ENCODE data around the gene PLEKHM2. TPM values are rescaled to one million over a fixed set of nuclear protein-coding genes. Genes with fewer than 3 reads are reported as not detected.

PLEKHM2 gene
- total RNA-seq, 2 experiments from 2014 or later: 27.5 to 45.7 TPM

DNA sequence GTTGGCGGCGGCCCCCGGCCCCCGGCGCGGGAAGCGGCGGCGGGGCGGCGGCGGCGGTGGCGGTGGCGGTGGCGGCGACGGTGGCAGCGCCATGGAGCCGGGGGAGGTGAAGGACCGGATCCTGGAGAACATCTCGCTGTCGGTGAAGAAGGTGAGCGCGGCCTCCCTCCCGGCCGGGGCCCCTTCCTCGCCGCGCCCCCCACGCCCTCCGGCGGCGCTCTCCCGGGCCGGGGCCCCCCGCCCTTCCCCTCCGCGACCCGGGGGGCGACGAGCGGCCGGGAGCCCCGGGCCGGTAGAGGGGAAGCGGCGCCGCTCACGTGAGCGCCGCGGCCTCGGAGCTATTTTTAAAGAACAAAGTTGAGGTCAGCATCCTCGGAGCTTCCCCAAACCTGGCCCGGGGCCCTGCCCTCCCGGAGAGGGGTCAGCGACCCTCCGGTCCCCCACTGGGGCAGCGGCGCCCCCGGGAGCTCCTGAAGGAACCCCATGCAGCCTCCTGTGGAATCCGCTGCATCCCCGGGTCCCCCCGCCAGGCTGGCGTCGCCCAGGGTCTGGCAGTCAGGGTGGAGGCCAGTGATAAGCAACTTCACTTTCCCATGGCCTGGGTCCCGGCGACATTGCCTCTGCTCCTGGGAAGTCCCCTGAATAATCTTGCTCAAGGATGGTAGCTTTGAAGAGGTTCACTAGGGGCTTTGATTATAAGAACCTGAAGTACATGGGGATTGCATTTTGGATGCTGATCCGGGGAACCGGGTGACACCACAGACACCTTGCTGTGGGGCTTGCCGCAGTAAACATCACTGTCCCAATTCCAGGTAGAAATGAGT lies 560 bp downstream of the PLEKHM2 start:
- H4K20me1 ChIP-seq (ENCODE audit: insufficient read depth, low read length): no peaks in the 10 kb centered on the region
- peaks cover 5% of the 10 kb centered on the region for H3K36me3 ChIP-seq (ENCODE audit: insufficient read depth, low read length)
- ChIA-PET POLR2A (interaction anchor here (0.8 to 2.7 kb wide), 3 partner anchors 12 to 68 kb away, joined by 3 to 13 read pairs (median 3); no protein-coding TSS in a partner anchor), CTCF (ENCODE audit: unreplicated experiment) (no interaction called here)
- no peaks in the 10 kb centered on the region for H3K9me3 ChIP-seq (ENCODE audit: low read length)
- H3K79me2 ChIP-seq (ENCODE audit: insufficient read depth, low read depth, low read length): peaks cover 38% of the 10 kb centered on the region; the same call in 1 of the 2 replicates
- no TSS peak for BruUV-seq (replicated peaks)
- H3K4me2 ChIP-seq (ENCODE audit: low read length): peak overlapping the region; percentile 89
- no peaks in the 10 kb centered on the region for H3K9me2 ChIP-seq (ENCODE audit: insufficient read depth, low read length)
- peak overlapping the region; percentile 40; the same call in 1 of the 2 replicates for H2AFZ ChIP-seq (ENCODE audit: low read length)
- intact Hi-C loops (cut with micrococcal nuclease; ENCODE audit: unreplicated experiment): no loop called here
- H3K4me3 ChIP-seq (ENCODE audit: low read depth, low read length, poor library complexity, severe bottlenecking): peak overlapping the region; percentile 83
- H3K4me1 ChIP-seq (ENCODE audit: insufficient read depth, low read length, poor library complexity, severe bottlenecking): peaks cover 13% of the 10 kb centered on the region
- peak overlapping the region; percentile 20 for H3K27ac ChIP-seq (ENCODE audit: low read depth, low read length, poor library complexity, severe bottlenecking)
- DNase-seq (ENCODE audit: low spot score): peak; percentile 43
- TF ChIP-seq, protein P1, sequence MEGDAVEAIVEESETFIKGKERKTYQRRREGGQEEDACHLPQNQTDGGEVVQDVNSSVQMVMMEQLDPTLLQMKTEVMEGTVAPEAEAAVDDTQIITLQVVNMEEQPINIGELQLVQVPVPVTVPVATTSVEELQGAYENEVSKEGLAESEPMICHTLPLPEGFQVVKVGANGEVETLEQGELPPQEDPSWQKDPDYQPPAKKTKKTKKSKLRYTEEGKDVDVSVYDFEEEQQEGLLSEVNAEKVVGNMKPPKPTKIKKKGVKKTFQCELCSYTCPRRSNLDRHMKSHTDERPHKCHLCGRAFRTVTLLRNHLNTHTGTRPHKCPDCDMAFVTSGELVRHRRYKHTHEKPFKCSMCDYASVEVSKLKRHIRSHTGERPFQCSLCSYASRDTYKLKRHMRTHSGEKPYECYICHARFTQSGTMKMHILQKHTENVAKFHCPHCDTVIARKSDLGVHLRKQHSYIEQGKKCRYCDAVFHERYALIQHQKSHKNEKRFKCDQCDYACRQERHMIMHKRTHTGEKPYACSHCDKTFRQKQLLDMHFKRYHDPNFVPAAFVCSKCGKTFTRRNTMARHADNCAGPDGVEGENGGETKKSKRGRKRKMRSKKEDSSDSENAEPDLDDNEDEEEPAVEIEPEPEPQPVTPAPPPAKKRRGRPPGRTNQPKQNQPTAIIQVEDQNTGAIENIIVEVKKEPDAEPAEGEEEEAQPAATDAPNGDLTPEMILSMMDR (conservative IDR thresholded peaks at IDR 0.05; ENCODE audit: low read length): no peak
- no peak for TF ChIP-seq EZH2phosphoT487 (IDR thresholded peaks at IDR 0.05; ENCODE audit: borderline replicate concordance, low read depth, low read length)

DNA sequence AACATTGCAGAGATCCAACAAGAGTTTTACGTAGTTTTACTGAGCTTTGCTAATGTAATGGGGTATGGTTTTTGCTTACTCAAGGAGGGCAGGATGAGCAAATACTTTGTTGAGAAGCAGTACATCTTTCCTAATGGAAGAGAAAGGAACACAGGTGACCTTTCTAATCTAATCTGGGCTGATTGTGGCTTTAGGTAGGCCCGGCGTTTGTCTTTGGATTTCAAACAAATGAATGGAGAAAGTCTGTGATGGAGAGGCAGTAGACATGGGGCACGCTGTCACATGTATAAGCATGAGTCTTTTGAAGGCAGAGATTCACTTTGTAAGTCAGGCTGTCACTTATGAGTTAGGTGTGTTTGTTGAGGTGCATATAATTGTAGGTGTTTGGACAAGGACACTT lies 1.7 kb downstream of the PLEKHM2 start:
- ChIA-PET CTCF (ENCODE audit: unreplicated experiment) (no interaction called here), POLR2A (interaction anchor here (0.5 to 2.7 kb wide), 4 partner anchors 11 to 160 kb away, joined by 3 to 13 read pairs (median 4); no protein-coding TSS in a partner anchor)
- Histone ChIP-seq H3K79me2 (ENCODE audit: insufficient read depth, low read depth, low read length) (peaks cover 38% of the 10 kb centered on the region; the same call in 1 of the 2 replicates), H3K4me3 (ENCODE audit: low read depth, low read length, poor library complexity, severe bottlenecking) (peak overlapping the region; percentile 83), H3K27ac (ENCODE audit: low read depth, low read length, poor library complexity, severe bottlenecking) (no peak overlapping the region), H2AFZ (ENCODE audit: low read length) (no peak overlapping the region), H3K36me3 (ENCODE audit: insufficient read depth, low read length) (peaks cover 8% of the 10 kb centered on the region), H3K9me2 (ENCODE audit: insufficient read depth, low read length) (no peaks in the 10 kb centered on the region), H3K9me3 (ENCODE audit: low read length) (no peaks in the 10 kb centered on the region), H3K4me2 (ENCODE audit: low read length) (peak overlapping the region; percentile 89), H4K20me1 (ENCODE audit: insufficient read depth, low read length) (no peaks in the 10 kb centered on the region), H3K4me1 (ENCODE audit: insufficient read depth, low read length, poor library complexity, severe bottlenecking) (peaks cover 13% of the 10 kb centered on the region)
- intact Hi-C loops (cut with micrococcal nuclease; ENCODE audit: unreplicated experiment): no loop called here
- TF ChIP-seq, protein P1 (conservative IDR thresholded peaks at IDR 0.05; ENCODE audit: low read length): no peak
- TF ChIP-seq EZH2phosphoT487 (IDR thresholded peaks at IDR 0.05; ENCODE audit: borderline replicate concordance, low read depth, low read length): no peak
- no peak for DNase-seq (ENCODE audit: low spot score)
- BruUV-seq (replicated peaks): TSS peak; percentile 85

GRCh38 chr1:15687446-15687845 lies 3.3 kb downstream of the PLEKHM2 start:
- no peak overlapping the region for H3K4me3 ChIP-seq (ENCODE audit: low read depth, low read length, poor library complexity, severe bottlenecking)
- intact Hi-C loops (cut with micrococcal nuclease; ENCODE audit: unreplicated experiment): no loop called here
- H3K27ac ChIP-seq (ENCODE audit: low read depth, low read length, poor library complexity, severe bottlenecking): no peak overlapping the region
- no TSS peak for BruUV-seq (replicated peaks)
- no peaks in the 10 kb centered on the region for H3K9me2 ChIP-seq (ENCODE audit: insufficient read depth, low read length)
- DNase-seq (ENCODE audit: low spot score): no peak
- peaks cover 43% of the 10 kb centered on the region; the same call in 1 of the 2 replicates for H3K79me2 ChIP-seq (ENCODE audit: insufficient read depth, low read depth, low read length)
- TF ChIP-seq, protein P1 (conservative IDR thresholded peaks at IDR 0.05; ENCODE audit: low read length): no peak
- no peak for TF ChIP-seq EZH2phosphoT487 (IDR thresholded peaks at IDR 0.05; ENCODE audit: borderline replicate concordance, low read depth, low read length)
- peaks cover 13% of the 10 kb centered on the region for H3K4me1 ChIP-seq (ENCODE audit: insufficient read depth, low read length, poor library complexity, severe bottlenecking)
- no peaks in the 10 kb centered on the region for H4K20me1 ChIP-seq (ENCODE audit: insufficient read depth, low read length)
- no peaks in the 10 kb centered on the region for H3K9me3 ChIP-seq (ENCODE audit: low read length)
- peaks cover 8% of the 10 kb centered on the region for H3K36me3 ChIP-seq (ENCODE audit: insufficient read depth, low read length)
- no peak overlapping the region for H3K4me2 ChIP-seq (ENCODE audit: low read length)
- CTCF ChIA-PET (ENCODE audit: unreplicated experiment): no interaction called here
- no peak overlapping the region for H2AFZ ChIP-seq (ENCODE audit: low read length)
- POLR2A ChIA-PET: no interaction called here

All from OCI-LY7 (cell line).